GM23248 (cell line): ENCODE results near the gene CNOT3.

Experiments used
- EZH2 ChIP-seq: fragments of 200-600 bp; sonication (generic); IDR thresholded peaks from 2 replicates; pipeline ENCODE4 v1.6.1; 2018; ENCODE audit warnings: antibody characterized with exemption, mild to moderate bottlenecking; ENCODE audit not compliant: insufficient read depth, poor library complexity, severe bottlenecking
- EZH2phosphoT487 ChIP-seq: fragments of 200-600 bp; sonication (generic); IDR thresholded peaks from 2 replicates; pipeline ENCODE4 v1.6.1; 2018; ENCODE audit warnings: antibody characterized with exemption, moderate library complexity, mild to moderate bottlenecking, low read depth; ENCODE audit not compliant: insufficient read depth

- TF ChIP-seq EZH2 (no peak), EZH2phosphoT487 (no peak)
Measured at GRCh38 chr19:54158812-54159351, 21.3 kb downstream of the CNOT3 start.
